Measurements from ENCODE around the gene TDRKH.
"Not testable (repeated sequence)": the region's sequence is repeated elsewhere in the genome, so short reads cannot be mapped to it uniquely, and the experiment has no call there.

The TDRKH gene

DNA sequence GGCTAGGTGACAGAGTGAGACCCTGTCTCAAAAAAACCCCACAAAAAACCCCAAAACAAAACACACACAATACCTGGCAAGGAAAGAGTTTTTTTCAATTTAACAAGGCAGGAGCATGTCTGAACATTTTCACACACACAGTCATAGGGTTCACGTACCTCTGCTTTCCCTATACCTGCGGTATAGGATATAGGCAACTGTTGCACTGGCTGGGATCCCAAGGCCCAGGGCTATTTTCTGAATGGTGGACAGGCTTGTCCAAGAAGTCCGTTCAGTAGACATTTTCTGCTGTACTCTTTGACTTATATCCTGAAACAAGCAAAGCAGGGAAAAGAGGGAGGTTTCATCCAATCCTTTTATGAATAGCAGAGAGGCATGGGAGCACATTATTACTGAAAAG is 7.6 kb downstream of the TDRKH start:
- Histone ChIP-seq H3K4me3 (ENCODE audit: low read depth, low read length) (no peak overlapping the region), H3K4ac (ENCODE audit: low read depth, low read length) (no peak overlapping the region), H4K8ac (ENCODE audit: low read depth, low read length) (no peak overlapping the region), H3K27ac (ENCODE audit: low read depth, low read length) (no peak overlapping the region), H2AFZ (ENCODE audit: insufficient read depth, low read length, poor library complexity) (no peak overlapping the region), H3K4me2 (ENCODE audit: low read length) (no peak overlapping the region), H2BK5ac (ENCODE audit: low read depth, low read length, poor library complexity) (no peak overlapping the region), H3K79me1 (ENCODE audit: low read length) (no peaks in the 10 kb centered on the region), H3K14ac (ENCODE audit: low read length) (no peak overlapping the region), H2BK12ac (ENCODE audit: low read length) (no peak overlapping the region), H3K9me3 (ENCODE audit: insufficient read depth, low read depth, low read length) (no peaks in the 10 kb centered on the region), H2AK5ac (ENCODE audit: low read length) (no peak overlapping the region), H3K18ac (ENCODE audit: low read length) (no peak overlapping the region), H3K9ac (ENCODE audit: low read length) (no peak overlapping the region), H3K79me2 (ENCODE audit: control insufficient read depth, insufficient read depth, low read length, poor library complexity) (no peaks in the 10 kb centered on the region), H4K12ac (ENCODE audit: low read depth, low read length) (no peak overlapping the region), H3K4me1 (ENCODE audit: control insufficient read depth in 1 of 2, insufficient read depth in 2 of 2, low read length in 2 of 2) (no peaks in the 10 kb centered on the region), H2BK120ac (ENCODE audit: insufficient read depth, low read length, poor library complexity) (no peak overlapping the region), H3K36me3 (ENCODE audit: control insufficient read depth in 1 of 2, insufficient read depth in 2 of 2, low read length in 2 of 2) (peaks cover 0 to 3% of the 10 kb centered on the region in 2 experiments), H3K27me3 (ENCODE audit: insufficient read depth, low read length) (no peaks in the 10 kb centered on the region), H3K23ac (ENCODE audit: low read length) (no peak overlapping the region), H4K91ac (ENCODE audit: low read depth, low read length) (no peak overlapping the region)
- WGBS (ENCODE audit: extremely low coverage, insufficient coverage, insufficient read length) = no CpG with 5 or more reads among the region's 3 CpGs
- DNase-seq = no peak

DNA sequence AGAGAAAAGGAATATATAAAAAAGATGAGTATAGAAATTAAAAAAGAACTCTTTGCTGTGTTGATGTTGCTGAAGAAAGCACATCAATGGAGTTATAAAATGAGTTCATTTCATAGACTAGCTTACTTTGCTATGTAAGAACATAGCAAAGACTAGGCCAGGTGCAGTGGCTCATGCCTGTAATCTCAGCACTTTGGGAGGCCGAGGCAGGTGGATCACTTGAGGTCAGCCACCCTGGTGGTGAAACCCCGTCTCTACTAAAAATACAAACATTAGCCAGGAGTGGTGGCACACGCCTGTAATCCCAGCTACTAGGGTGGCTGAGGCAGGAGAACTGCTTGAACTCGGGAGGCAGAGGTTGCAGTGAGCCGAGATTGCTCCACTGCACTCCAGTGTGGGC is 8.3 kb downstream of the TDRKH start:
- not testable (repeated sequence) for H3K79me1 ChIP-seq (ENCODE audit: low read length); H2AK5ac ChIP-seq (ENCODE audit: low read length); H3K27ac ChIP-seq (ENCODE audit: low read depth, low read length); H3K4me2 ChIP-seq (ENCODE audit: low read length); H4K12ac ChIP-seq (ENCODE audit: low read depth, low read length); H3K79me2 ChIP-seq (ENCODE audit: control insufficient read depth, insufficient read depth, low read length, poor library complexity); H3K4me1 ChIP-seq (ENCODE audit: control insufficient read depth in 1 of 2, insufficient read depth in 2 of 2, low read length in 2 of 2); DNase-seq; H3K23ac ChIP-seq (ENCODE audit: low read length); H4K8ac ChIP-seq (ENCODE audit: low read depth, low read length); H3K4ac ChIP-seq (ENCODE audit: low read depth, low read length); H3K9me3 ChIP-seq (ENCODE audit: insufficient read depth, low read depth, low read length); H3K14ac ChIP-seq (ENCODE audit: low read length); H2AFZ ChIP-seq (ENCODE audit: insufficient read depth, low read length, poor library complexity); H3K27me3 ChIP-seq (ENCODE audit: insufficient read depth, low read length); H2BK12ac ChIP-seq (ENCODE audit: low read length); H3K9ac ChIP-seq (ENCODE audit: low read length); H3K4me3 ChIP-seq (ENCODE audit: low read depth, low read length); H4K91ac ChIP-seq (ENCODE audit: low read depth, low read length); H3K18ac ChIP-seq (ENCODE audit: low read length); H2BK5ac ChIP-seq (ENCODE audit: low read depth, low read length, poor library complexity); H2BK120ac ChIP-seq (ENCODE audit: insufficient read depth, low read length, poor library complexity); H3K36me3 ChIP-seq (ENCODE audit: control insufficient read depth in 1 of 2, insufficient read depth in 2 of 2, low read length in 2 of 2)
- no CpG with 5 or more reads among the region's 5 CpGs for WGBS (ENCODE audit: extremely low coverage, insufficient coverage, insufficient read length)

DNA sequence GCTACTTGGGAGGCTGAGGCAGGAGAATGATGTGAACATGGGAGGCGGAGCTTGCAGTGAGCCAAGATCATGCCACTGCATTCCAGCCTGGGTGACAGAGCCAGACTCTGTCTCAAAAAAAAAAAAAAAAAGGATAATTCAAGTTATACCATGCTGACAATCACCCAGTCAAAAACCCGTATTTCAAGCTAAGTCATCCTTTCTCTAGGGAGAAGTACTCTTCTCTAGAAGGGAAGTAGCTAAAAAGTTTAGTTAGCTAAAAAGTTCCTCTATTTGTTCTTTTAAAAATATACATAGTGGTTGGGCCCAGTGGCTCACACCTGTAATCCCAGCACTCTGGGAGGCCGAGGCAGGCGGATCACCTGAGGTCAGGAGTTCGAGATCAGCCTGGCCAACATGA is 9.6 kb downstream of the TDRKH start:
- not testable (repeated sequence) for H3K23ac ChIP-seq (ENCODE audit: low read length); H3K4me1 ChIP-seq (ENCODE audit: control insufficient read depth in 1 of 2, insufficient read depth in 2 of 2, low read length in 2 of 2); H2BK5ac ChIP-seq (ENCODE audit: low read depth, low read length, poor library complexity); H2AK5ac ChIP-seq (ENCODE audit: low read length); H2AFZ ChIP-seq (ENCODE audit: insufficient read depth, low read length, poor library complexity); H3K36me3 ChIP-seq (ENCODE audit: control insufficient read depth in 1 of 2, insufficient read depth in 2 of 2, low read length in 2 of 2); DNase-seq; H3K79me2 ChIP-seq (ENCODE audit: control insufficient read depth, insufficient read depth, low read length, poor library complexity); H3K4me3 ChIP-seq (ENCODE audit: low read depth, low read length); H2BK120ac ChIP-seq (ENCODE audit: insufficient read depth, low read length, poor library complexity); H3K9ac ChIP-seq (ENCODE audit: low read length); H4K8ac ChIP-seq (ENCODE audit: low read depth, low read length); H2BK12ac ChIP-seq (ENCODE audit: low read length); H3K79me1 ChIP-seq (ENCODE audit: low read length); H3K9me3 ChIP-seq (ENCODE audit: insufficient read depth, low read depth, low read length); H3K14ac ChIP-seq (ENCODE audit: low read length); H3K27ac ChIP-seq (ENCODE audit: low read depth, low read length); H4K91ac ChIP-seq (ENCODE audit: low read depth, low read length); H3K4ac ChIP-seq (ENCODE audit: low read depth, low read length); H3K18ac ChIP-seq (ENCODE audit: low read length); H3K4me2 ChIP-seq (ENCODE audit: low read length); H3K27me3 ChIP-seq (ENCODE audit: insufficient read depth, low read length); H4K12ac ChIP-seq (ENCODE audit: low read depth, low read length)
- no CpG with 5 or more reads among the region's 5 CpGs for WGBS (ENCODE audit: extremely low coverage, insufficient coverage, insufficient read length)

DNA sequence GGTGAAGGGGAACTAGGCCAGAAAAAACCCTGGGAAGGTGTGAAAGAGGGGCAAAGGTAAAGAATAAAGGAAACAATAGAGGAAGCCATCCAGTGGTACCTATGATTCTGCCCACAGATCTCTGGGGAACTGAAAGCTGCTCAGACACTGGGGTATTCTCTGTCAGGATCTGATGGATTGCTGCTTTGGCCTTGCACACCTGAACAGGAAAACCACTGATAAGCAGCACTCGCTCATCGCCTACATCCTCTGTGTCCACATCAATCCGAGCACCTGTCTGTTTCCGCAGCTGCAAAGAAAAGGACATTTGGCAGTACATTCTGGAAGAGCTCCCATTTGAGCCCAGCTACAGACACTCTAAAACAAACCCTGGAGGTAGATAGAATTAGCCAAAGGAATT is 10.4 kb downstream of the TDRKH start:
- Histone ChIP-seq H3K4ac (ENCODE audit: low read depth, low read length) (no peak overlapping the region), H4K8ac (ENCODE audit: low read depth, low read length) (no peak overlapping the region)
- no CpG with 5 or more reads among the region's 4 CpGs for WGBS (ENCODE audit: extremely low coverage, insufficient coverage, insufficient read length)

More for the DNA sequence above, 10.4 kb downstream of the TDRKH start:
- Histone ChIP-seq H3K4me3 (ENCODE audit: low read depth, low read length) (no peak overlapping the region), H3K9me3 (ENCODE audit: insufficient read depth, low read depth, low read length) (no peaks in the 10 kb centered on the region), H3K4me2 (ENCODE audit: low read length) (no peak overlapping the region), H3K79me1 (ENCODE audit: low read length) (no peaks in the 10 kb centered on the region), H3K36me3 (ENCODE audit: control insufficient read depth in 1 of 2, insufficient read depth in 2 of 2, low read length in 2 of 2) (peaks cover 2 to 3% of the 10 kb centered on the region in 2 experiments), H3K27me3 (ENCODE audit: insufficient read depth, low read length) (no peaks in the 10 kb centered on the region), H3K14ac (ENCODE audit: low read length) (no peak overlapping the region), H2AK5ac (ENCODE audit: low read length) (no peak overlapping the region), H4K91ac (ENCODE audit: low read depth, low read length) (no peak overlapping the region), H3K27ac (ENCODE audit: low read depth, low read length) (no peak overlapping the region), H3K23ac (ENCODE audit: low read length) (no peak overlapping the region), H3K4me1 (ENCODE audit: control insufficient read depth in 1 of 2, insufficient read depth in 2 of 2, low read length in 2 of 2) (no peaks in the 10 kb centered on the region), H2BK12ac (ENCODE audit: low read length) (no peak overlapping the region), H2BK5ac (ENCODE audit: low read depth, low read length, poor library complexity) (no peak overlapping the region), H4K12ac (ENCODE audit: low read depth, low read length) (no peak overlapping the region), H3K79me2 (ENCODE audit: control insufficient read depth, insufficient read depth, low read length, poor library complexity) (no peaks in the 10 kb centered on the region), H3K9ac (ENCODE audit: low read length) (no peak overlapping the region), H3K18ac (ENCODE audit: low read length) (no peak overlapping the region), H2AFZ (ENCODE audit: insufficient read depth, low read length, poor library complexity) (no peak overlapping the region), H2BK120ac (ENCODE audit: insufficient read depth, low read length, poor library complexity) (no peak overlapping the region)
- DNase-seq = no peak

All from trophoblast cell (in vitro differentiated cells and primary cell).